CMK (cell line): ENCODE data around the gene ZNFX1.
A peak's percentile ranks its signal among the peaks of the same experiment; 100 is the strongest.

Experiments used
- DNase-seq: peaks from one replicate; pipeline ENCODE4 v3.0.0-alpha.2; 2010; ENCODE audit warnings: low read depth

The ZNFX1 gene

GRCh38 chr20:49292010-49292409, 14.2 kb upstream of the ZNFX1 start:
- DNase-seq: no peak

- no peak for DNase-seq
Observed at GRCh38 chr20:49291200-49291599, 13.3 kb upstream of the ZNFX1 start.

GRCh38 chr20:49290608-49291191, 12.8 kb upstream of the ZNFX1 start:
- DNase-seq: no peak

- no peak for DNase-seq
Observed at GRCh38 chr20:49288784-49289696, 11.2 kb upstream of the ZNFX1 start.

- no peak for DNase-seq
Observed at GRCh38 chr20:49288250-49288751, 10.4 kb upstream of the ZNFX1 start.

GRCh38 chr20:49287555-49288249, 9.8 kb upstream of the ZNFX1 start:
- peak; percentile 46 for DNase-seq

GRCh38 chr20:49286689-49287551, 9.1 kb upstream of the ZNFX1 start:
- no peak for DNase-seq

- DNase-seq: no peak
Observed at GRCh38 chr20:49285813-49286494, 8.1 kb upstream of the ZNFX1 start.

GRCh38 chr20:49285233-49285668, 7.4 kb upstream of the ZNFX1 start:
- no peak for DNase-seq

- no peak for DNase-seq
Observed at GRCh38 chr20:49284818-49285217, 7.0 kb upstream of the ZNFX1 start.

GRCh38 chr20:49283703-49284625, 6.1 kb upstream of the ZNFX1 start:
- no peak for DNase-seq

- DNase-seq: no peak
Observed at GRCh38 chr20:49283176-49283702, 5.4 kb upstream of the ZNFX1 start.

- DNase-seq: no peak
Observed at GRCh38 chr20:49282584-49283171, 4.8 kb upstream of the ZNFX1 start.

- DNase-seq: no peak
Observed at GRCh38 chr20:49281913-49282467, 4.1 kb upstream of the ZNFX1 start.

- peak; percentile 43 for DNase-seq
Observed at GRCh38 chr20:49281059-49281912, 3.4 kb upstream of the ZNFX1 start.

GRCh38 chr20:49280463-49281058, 2.7 kb upstream of the ZNFX1 start:
- peak; percentile 39 for DNase-seq

GRCh38 chr20:49279677-49280462, 2.0 kb upstream of the ZNFX1 start:
- no peak for DNase-seq
